NAMALWA (cell line): Measurements from ENCODE around the gene BCOR.

ENCODE experiments used
- DNase-seq: peaks from one replicate; pipeline ENCODE4 v3.0.0-alpha.2; 2015; ENCODE audit warnings: low spot score

BCOR gene

DNA sequence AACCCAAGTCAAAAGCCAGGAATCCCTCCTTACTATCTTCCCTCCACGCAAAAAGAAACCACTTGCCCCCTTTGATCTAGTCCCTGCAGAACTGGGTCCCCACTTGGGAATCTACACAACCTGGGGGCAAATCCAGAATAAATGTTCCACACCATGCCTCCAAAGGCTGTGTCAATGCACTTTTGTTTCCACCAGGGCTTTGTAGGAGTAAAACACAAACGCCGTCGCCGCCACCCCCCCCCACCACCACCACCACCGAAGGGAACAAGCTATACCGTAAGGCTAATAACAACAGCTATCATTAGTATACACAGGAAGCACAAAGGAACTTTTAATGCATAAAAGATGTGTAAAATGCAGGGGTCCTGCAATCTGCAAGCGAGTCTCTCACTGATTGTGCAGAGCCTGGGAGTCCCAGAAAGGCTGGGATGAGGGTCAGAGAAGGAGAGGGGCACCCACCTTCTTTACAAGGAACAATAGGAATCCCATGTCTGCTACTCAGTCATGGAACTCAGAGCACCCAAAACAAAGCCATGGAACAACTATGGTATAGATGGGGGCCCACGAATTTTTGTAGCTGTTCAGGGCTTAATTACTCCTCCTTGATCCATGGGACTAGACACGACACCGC, 13.2 kb downstream of the BCOR start:
- DNase-seq, result no peak

GRCh38 chrX:40083979-40084359, 13.8 kb downstream of the BCOR start:
- DNase-seq, result no peak

GRCh38 chrX:40083120-40083978, 14.4 kb downstream of the BCOR start:
- no peak for DNase-seq

GRCh38 chrX:40082447-40083119, 15.2 kb downstream of the BCOR start:
- no peak for DNase-seq

DNA sequence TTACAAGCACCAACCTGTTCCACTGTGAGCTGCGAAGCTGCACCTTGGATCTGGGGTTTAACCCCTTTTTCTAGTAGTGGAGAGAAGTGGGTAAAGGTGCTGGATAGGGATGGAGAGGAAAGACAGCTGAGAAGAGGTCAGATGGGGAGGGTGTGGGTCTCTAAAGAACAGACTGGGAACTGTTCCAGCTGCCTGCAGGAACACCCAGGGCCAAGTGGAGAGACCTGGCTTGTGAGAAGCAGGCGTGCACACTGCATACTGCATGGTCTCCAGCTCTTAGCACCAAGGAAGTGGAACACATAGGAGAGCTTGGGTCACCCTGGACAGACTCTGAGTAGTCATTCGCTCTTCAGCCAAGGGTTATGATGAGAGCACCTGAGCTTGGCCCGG, 16.1 kb downstream of the BCOR start:
- DNase-seq, result no peak

GRCh38 chrX:40080894-40081678, 16.7 kb downstream of the BCOR start:
- DNase-seq, result no peak

DNA sequence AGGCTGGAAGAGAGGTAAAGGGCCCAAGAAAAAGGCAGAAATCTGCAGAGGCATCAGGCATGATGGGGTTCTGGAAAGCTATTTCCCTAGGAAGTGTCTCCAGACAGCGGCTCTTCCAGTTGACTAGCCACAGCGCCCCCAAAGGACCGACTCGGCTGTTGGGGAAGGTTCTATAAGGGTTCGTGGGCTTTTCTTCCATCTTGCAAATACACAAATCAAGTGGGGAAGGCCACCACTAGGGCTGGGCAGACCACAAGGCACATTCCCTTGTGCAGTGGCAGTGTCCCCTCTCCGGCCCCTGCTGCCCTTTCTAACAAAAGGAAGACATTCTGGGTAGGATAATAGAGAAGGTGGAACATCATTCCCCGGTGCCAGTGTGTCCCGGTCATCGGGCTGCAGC, 18.2 kb downstream of the BCOR start:
- no peak for DNase-seq

- DNase-seq, result no peak
These were observed 19.1 kb downstream of the BCOR start for GRCh38 chrX:40078489-40079227.

DNA sequence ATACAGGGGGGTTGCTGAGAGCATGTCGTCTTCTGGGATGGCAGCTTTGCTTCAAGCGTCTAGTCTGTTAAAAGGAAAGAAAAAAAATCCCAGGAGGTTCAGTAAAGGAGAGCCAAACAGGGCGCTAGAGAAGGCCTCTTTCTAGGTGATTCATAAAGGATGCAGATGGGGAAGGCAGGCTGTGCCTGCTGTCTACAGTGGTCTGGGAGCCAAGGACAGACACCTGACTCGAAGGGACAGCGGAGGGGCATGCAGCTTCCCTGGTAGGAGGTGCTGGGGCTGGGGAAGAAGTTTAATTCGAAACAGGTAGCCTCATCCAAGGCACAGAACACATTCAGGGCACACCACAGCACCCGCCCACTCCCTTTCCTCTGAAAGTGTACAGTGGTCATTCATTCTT, 19.9 kb downstream of the BCOR start:
- DNase-seq, result no peak

- no peak for DNase-seq
These were observed 20.8 kb downstream of the BCOR start for GRCh38 chrX:40076750-40077575.

GRCh38 chrX:40074959-40075332, 22.8 kb downstream of the BCOR start:
- DNase-seq, result no peak

- DNase-seq, result no peak
These were observed 23.4 kb downstream of the BCOR start for GRCh38 chrX:40074080-40074958.

GRCh38 chrX:40073439-40074054, 24.2 kb downstream of the BCOR start:
- DNase-seq, result no peak

DNA sequence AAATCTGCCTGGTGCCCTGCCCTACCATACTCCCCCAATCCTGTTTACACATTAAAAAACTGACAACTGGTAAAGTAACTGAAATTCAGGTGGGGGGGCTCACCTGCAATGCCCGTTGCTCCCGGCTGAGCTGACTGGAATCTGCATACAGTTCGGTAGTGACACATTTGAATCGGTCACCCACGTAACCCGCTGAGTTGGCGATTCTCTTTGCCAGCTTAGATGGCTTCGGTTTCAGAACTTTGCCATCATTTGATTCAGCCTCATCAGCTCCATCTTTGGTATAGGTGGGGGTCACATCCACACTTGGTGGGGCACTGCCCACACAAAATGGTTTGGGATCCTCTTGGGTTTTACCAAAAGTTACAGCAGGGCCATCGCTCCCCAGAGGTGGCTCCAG, 25.5 kb downstream of the BCOR start:
- no peak for DNase-seq

DNA sequence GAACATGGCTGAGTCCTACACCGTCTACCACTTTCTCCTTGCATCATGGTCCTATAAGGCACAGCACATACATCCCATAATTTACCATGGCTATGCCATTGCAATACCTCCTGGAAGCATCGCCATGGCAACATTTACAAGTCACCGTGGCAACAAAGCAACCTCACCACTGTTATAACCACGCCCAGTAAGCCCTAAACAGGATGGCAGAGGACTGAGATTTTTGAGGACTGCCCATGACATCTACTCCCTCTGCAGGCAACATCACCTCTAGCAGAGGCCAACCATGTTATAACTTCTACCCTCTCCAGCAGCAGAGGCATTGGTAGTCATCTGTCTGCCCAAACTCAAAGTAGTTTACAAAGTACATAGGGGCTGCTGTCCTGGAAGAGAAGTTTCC, 29.7 kb downstream of the BCOR start:
- peak; percentile 6 for DNase-seq

GRCh38 chrX:40066700-40067099, 31.1 kb downstream of the BCOR start:
- no peak for DNase-seq

- DNase-seq, result no peak
These were observed 32.3 kb downstream of the BCOR start for GRCh38 chrX:40065296-40066046.

DNA sequence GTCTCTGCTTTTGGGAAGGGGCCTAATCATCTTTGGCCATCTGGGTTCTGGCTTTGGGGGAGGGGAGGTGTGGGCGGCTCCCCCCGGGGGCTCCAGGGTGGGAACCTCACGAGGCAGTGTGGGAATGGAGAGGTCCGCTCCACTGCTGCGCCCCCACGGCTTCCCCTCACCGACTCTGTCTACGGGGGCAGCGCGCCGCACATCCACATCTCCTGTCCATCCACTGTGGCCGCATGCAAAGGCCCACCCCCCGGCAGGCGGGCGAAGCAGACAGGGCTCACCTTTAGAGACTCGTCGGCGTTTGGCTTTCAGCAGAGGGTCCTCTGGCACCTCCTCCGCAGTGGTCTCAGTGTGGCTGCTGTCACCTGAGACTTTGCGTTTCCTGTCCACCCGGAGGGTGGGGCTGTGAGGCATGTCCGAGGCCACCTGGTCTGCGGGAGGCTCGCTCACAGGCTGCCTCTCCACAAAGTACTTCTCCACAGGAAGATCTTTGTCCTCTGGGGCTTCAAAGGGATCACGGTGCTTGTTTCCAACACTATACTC, 33.6 kb downstream of the BCOR start:
- no peak for DNase-seq
